HG03558 (cell line): Measurements from ENCODE around the gene C3orf85.

Experiments
- ATAC-seq: cut with Tn5 transposase; IDR thresholded peaks from one replicate; pipeline ENCODE4 v1.9.1; 2021; ENCODE audit warnings: moderate number of reproducible peaks; ENCODE audit not compliant: unreplicated experiment; ENCODE audit errors: extremely low read depth

The C3orf85 gene

DNA sequence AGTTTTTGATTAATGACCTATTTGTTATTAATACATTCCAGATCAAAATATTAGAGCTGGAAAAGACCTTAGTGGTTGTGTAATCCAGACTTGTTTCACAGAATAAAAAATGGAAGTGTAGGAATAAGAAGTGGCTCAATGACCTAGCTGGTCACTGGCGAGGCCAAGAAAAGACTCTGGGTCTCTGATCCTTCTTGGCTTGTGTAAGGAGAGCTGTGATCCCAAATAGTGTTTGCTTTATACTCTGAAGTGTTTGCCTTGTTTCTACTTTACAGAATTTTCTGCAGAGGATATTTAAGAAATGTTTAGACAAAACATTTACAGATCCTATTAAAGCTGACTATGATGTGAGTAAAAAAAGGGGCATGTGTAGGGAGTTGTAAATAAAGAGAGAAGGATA lies 7.1 kb downstream of the C3orf85 start:
- ATAC-seq: no peak

DNA sequence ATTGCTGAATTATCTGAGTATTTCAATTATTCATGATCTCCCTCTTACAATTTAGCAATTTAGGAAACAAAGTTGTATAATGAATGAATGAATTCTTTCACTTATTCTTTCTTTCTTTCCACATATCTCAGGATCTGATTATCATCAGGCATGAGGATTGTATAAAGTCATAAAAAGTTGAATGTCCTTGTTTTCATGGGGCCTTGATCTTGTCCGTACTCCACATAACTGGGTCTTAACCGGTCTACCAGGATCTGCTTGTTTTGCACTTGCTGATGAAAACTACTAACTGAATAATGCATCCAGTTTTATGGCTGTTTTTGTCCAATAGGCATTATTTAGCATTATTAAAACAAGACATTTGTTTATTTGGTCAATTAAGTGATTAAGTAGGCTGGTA lies 12.6 kb downstream of the C3orf85 start:
- ATAC-seq: no peak

DNA sequence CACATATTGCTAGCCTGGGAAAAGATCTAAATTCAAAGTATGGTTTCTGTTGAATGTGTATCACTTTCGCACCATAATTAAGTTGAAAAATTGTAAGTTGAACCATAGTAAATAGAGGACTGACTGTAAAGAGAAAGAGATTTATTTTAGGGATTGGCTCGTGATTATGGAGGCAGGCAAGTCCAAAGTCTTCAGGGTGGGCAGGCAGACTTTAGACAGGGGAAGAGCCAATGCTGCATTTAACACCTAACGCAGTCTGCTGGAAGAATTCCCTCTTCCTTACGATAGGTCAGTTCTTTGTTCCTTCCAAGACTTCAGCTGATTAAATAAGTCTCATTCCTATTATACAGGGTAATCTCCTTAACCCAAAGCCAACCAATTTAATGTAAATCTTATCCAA lies 15.8 kb downstream of the C3orf85 start:
- ATAC-seq: no peak

DNA sequence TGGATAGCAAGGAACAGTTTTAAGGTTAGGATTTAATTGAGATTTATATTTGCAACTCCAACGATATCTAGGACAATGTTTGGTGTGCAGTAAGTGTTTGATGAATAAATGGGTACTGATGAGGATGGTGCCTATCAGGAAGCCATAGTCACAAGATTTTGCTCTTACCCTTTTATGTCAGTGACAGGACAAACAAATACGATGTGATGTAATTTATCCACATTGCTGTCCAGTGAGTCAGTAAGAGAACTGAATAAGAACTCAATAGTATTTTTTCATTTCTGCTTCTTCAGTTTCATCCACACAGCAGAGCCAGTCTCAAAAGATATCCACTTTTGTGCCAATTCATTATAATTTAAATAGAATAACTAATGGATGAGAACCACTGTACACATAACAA lies 18.5 kb downstream of the C3orf85 start:
- no peak for ATAC-seq

DNA sequence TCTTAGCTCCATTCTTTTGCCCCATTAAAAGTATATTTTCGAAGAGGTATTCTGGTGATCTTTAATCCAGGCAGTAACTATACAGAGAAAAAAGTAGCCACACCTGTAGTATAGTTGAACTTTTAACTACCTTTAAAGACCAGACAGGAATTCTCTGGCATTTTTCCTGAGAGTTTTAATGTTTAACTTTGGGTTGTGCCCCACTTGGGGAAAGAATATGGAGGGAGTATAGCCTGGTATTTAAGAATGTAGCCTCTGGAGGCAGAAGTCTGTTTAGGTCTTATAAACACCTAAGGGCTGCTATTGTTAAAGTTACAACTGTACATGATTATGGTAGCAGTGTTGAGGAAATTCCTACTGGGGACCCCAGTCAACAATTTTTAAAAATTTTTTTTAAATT lies 19.3 kb downstream of the C3orf85 start:
- ATAC-seq: no peak

DNA sequence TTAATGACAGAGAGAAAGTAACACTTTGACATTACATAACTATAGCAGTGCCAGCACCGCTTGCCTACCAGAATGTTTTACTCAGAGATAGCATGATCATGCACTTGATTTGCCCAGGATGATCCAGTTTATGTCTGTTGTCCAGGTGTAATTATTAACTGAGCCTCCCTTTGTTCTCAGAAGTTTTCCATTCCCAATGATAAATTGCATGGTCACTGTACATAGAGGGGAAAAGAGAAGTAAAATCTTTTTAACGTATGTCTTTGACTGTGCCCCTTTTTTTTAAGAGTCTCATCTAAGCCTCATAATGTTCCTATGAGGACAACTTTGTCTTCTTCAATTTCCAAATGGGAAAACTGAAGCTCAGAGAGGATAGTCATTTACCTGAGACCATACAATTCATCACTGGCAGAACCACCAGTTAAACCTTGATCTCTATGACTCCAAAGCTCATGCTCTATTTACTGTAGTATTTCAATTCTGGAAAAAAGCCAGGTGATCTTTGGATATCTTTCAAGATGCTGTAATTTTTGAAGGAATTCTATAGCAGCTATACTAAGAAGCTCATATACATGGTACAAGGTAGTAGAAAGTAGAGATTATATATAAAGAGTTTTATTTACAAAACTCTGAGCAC lies 25.1 kb downstream of the C3orf85 start:
- ATAC-seq: no peak

DNA sequence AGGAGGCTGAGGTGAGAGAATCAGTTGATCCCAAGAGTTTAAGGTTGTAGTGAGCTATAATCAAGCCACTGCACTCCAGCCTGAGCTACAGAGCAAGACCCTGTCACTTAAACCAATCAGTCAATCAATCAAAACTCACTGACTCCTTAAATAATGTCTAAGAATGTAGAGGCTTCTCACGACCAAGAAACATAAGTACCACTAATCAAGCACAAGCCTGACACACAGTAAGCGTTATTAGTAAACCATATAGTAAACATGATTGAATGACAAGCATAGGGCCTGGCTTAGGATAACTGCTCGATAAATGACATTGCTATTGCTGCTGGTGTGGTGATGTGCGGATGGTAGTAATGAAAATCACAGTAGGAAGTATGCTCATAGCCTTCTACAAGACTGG lies 29.4 kb downstream of the C3orf85 start:
- no peak for ATAC-seq

DNA sequence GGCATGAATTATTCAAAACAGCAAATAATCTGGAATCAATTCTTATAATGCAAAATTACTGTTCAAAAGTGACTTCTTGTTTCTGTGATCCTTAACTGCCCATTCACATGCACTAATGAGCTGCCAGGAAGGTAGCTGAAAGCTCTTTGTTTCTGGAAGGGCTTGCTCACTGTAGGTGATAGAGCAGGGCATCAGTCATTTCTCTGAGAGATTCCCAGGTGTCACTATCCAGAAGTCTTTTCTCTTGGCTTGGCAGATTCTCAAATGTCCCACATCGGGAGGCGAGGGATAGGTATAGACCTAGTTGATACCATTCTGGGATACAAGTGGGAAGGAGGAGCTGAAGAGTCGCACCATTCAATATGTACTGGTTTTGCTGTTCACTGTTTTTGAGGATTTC lies 35.0 kb downstream of the C3orf85 start:
- ATAC-seq: no peak

DNA sequence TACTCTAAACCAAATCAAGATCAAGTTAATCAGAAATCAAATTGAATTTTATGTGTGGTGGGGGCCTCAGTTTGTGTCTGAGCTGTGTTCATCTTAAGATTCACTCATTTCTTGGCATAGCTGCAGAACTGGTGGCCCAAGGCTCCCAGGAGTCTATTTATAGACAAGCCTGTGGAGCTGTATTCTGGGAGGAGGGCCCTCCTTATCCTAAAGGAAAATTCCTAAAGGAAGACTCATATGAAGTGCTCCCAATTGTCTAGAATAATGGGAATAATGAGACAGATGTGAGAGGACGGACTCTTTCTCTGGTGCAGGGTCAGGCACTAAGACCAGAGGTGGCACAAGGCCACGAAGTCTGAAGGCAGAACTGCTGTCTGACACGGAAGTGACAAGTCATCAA lies 38.9 kb downstream of the C3orf85 start:
- no peak for ATAC-seq

DNA sequence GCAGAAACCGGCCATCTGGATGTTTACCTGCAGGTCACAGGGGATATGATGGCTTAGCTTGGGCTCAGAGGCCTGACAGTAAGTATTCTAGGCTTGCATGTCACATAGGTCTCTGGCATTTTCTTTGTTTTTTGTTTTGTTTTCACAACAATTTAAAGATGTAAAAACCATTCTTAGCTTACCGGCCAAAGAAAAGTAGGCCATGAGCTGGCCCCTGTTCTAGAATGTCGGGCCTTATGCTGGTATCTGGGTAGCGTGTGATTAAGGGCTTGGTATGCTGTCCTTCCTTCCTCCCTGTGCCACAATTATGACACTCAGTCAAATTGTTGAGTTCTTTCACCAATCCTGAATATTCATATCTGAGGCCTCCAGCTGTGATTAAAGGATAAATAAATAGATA lies 40.2 kb downstream of the C3orf85 start:
- no peak for ATAC-seq

DNA sequence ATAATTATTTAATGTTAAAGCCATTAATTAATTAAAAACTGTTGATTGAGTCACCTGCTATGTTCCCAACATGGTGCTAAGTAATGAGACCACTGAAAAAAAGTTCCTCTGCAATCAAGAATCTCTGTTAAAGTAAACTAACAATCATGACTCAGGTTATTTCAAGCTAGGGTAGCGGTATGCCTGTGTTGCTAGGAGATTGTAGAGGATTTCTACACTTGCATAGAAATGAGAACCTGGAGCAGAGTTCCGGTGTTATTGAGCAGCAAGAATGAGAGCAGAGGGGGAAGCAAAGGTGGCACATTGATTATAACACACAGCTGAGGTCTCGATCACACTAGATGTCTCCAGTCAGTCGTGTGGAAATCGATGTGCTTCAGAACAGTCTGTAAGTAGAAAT lies 41.4 kb downstream of the C3orf85 start:
- ATAC-seq: no peak

DNA sequence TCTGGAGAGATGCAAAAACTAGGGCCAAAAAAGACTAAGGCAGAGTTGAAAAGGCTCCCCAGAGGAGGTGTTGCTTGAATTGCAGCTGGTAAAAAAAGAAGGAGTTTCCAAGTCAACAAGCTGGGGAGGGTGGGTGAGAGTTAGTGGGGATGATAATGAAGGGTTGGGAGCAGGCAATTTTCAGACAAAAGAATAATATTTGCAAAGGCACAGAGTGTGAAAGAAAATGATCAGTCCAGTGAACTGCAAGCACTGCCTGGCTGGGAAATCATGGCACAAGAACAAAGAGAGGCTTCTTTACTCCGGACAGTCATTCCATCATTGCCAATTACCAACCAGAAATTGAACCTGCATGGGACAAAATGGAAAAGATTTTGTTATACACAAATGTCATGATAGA lies 42.2 kb downstream of the C3orf85 start:
- ATAC-seq: no peak

DNA sequence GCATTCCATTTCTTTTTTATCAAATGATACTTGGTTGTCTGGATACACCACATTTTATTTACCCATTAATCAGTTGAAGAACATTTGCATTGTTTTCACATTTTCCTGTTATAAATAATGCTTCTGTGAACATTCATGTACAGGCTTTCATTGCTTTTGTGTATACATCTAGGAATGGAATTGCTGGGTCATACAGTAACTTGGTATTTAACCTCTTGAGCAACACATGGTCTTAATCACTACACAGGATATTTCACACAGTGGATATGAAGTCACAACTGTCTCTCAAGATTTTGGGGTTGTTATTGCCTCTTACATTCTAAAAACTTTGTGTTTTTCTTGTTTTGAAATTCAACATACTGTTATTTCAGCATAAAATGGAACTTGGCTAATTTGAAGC lies 48.2 kb downstream of the C3orf85 start:
- ATAC-seq: no peak

DNA sequence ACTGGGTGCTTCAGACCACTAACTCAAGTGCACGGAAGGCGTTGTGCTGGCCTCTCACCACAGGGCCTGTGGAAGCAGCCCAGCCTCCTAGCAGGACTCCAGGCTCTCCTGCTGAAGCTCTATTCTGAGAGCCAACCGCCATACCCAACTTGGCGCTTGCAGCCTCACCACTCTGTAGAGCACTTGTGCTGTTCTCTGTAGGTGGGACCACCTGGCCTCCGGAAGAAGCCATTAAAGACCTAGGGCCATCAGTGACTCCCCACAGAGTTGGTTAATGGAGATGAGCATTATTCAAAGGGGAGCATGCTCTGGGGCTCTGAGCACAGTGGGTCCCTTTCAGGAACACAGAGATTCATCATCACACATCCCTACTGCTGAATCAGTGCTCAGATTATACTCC lies 50.9 kb downstream of the C3orf85 start:
- ATAC-seq: no peak

DNA sequence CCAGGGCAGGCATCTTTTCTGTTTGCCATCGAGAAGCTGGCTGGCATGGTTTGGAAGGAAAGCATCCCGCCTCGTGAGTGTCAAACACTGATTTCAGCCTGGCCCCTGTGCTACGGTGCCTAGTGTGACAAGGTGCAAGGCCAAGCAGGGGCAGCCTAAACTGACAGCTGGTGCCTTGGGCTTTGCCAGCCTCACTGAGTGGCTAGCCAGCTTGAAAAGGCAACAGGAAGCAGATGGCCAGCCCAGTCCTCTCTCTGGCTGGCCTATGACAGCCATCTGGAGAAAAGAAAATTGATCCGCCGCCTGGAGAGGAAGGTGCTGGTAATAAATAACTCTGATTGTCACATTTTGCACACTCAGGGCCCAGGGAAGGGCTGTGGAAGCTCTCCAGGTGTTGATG lies 52.2 kb downstream of the C3orf85 start:
- no peak for ATAC-seq

DNA sequence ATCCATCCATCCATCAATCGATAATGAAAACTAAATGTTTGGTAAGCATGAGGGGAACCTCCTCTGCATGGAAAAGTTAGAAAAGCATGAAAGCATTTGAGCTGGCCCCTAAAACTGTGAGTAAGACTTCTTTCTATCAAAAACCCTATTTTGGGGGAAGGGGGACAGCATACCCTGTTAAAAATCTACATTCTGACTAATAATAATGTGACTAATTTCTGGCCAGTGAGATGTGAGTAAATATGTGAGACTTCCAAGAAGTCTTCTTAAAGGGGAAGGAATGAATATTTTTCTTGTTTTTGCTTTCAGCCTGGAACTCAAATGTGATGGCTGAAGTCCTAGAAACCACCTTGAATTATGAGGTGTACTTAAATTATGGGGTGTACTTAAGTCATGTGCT lies 54.9 kb downstream of the C3orf85 start:
- ATAC-seq: no peak

DNA sequence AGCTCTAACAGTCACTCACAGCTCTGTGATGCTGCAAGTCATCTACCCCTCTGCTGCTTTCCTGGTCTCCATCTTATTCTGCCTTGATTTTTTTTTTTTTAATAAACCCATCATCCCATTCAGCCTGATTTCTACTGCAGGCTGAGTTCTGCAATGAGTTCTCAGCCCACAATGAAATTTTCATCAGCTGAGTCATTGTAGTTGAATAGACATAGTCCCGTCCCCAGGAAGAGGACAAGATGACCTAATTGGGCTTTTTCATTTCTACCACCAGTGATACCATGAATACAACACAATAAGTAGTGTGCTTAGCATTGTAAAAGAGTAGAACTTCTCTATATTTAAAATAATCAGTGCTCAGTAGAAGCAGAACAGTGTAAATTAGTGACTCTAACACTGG lies 59.3 kb downstream of the C3orf85 start:
- ATAC-seq: no peak
